Breast epithelium (tissue), 3 donors: Measurements from ENCODE around the gene NSL1.

Experiments used
- POLR2A ChIP-seq: fragments of 450-650 bp; IDR thresholded peaks from one replicate; pipeline ENCODE4 v1.6.1; 2016; ENCODE audit warnings: antibody characterized with exemption, mild to moderate bottlenecking, moderate library complexity
- POLR2AphosphoS5 ChIP-seq, 3 donors: sonication (generic); formaldehyde crosslinking; IDR thresholded peaks; one replicate each; pipeline ENCODE4 v1.6.1; 2017; ENCODE audit warnings: antibody characterized with exemption in 3 of 3
- TF ChIP-seq, protein P1 (sequence below), 3 donors: fragments of 450-650 bp; IDR thresholded peaks; one replicate each; pipeline ENCODE4 v1.5.1; 2016 to 2017; ENCODE audit warnings: antibody characterized with exemption in 3 of 3, mild to moderate bottlenecking in 3 of 3, moderate library complexity in 3 of 3

DNA sequence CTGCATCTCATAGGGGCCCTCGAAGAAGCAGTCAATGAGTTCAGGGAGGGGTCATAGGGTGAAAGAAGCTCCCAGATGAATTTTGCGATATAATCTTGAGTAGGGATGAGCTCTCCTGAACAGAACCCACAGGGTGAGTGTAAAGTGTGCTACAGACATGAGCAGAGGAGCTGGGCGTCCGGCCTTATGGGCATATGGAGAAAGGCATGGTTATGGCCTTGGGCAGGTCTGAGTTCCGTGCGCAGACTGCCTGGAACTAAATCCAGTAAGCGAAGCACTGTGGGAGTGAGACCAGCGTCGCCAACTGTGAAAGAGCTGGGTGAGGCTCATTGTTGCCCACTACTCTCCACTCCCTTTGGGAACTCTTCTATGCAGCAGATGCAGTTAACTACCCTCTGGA lies 28.7 kb downstream of the NSL1 start:
- TF ChIP-seq, protein P1, sequence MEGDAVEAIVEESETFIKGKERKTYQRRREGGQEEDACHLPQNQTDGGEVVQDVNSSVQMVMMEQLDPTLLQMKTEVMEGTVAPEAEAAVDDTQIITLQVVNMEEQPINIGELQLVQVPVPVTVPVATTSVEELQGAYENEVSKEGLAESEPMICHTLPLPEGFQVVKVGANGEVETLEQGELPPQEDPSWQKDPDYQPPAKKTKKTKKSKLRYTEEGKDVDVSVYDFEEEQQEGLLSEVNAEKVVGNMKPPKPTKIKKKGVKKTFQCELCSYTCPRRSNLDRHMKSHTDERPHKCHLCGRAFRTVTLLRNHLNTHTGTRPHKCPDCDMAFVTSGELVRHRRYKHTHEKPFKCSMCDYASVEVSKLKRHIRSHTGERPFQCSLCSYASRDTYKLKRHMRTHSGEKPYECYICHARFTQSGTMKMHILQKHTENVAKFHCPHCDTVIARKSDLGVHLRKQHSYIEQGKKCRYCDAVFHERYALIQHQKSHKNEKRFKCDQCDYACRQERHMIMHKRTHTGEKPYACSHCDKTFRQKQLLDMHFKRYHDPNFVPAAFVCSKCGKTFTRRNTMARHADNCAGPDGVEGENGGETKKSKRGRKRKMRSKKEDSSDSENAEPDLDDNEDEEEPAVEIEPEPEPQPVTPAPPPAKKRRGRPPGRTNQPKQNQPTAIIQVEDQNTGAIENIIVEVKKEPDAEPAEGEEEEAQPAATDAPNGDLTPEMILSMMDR (IDR thresholded peaks at IDR 0.05) = no peak
- no peak for TF ChIP-seq POLR2AphosphoS5 (IDR thresholded peaks at IDR 0.05)
- no peak for TF ChIP-seq POLR2A
